OCI-LY3 (cell line): Measurements from ENCODE around the gene KCNIP4.

Source experiments
- H2AFZ ChIP-seq: fragments of 200-600, 300-600 bp; shearing (Covaris generic); 2 replicates; pipeline ENCODE4 v1.6.0; 2014; ENCODE audit warnings: antibody characterized with exemption, low read depth, low read length
- H3K27ac ChIP-seq: fragments of 200-600, 300-600 bp; sonication (generic); 2 replicates; pipeline ENCODE4 v1.5.1; 2014; ENCODE audit warnings: mild to moderate bottlenecking, low read length, moderate library complexity, mixed read lengths
- H3K27me3 ChIP-seq: fragments of 200-600, 300-600 bp; sonication (generic); 2 replicates; pipeline ENCODE4 v1.6.1; 2014; ENCODE audit warnings: low read depth, low read length, mixed read lengths
- H3K36me3 ChIP-seq: fragments of 200-600, 300-600 bp; sonication (generic); replicated peaks from 2 replicates; pipeline ENCODE3; 2014; ENCODE audit warnings: low read depth, low read length, mixed read lengths
- H3K4me1 ChIP-seq: fragments of 300-600, 200-600 bp; sonication (generic); 2 replicates; pipeline ENCODE4 v1.6.1; 2014; ENCODE audit warnings: low read length, mixed read lengths
- H3K4me2 ChIP-seq: fragments of 200-600, 300-600 bp; sonication (generic); 2 replicates; pipeline ENCODE4 v1.6.1; 2014; ENCODE audit warnings: low read length, mixed read lengths
- H3K4me3 ChIP-seq: fragments of 300-600, 200-600 bp; sonication (generic); 2 replicates; pipeline ENCODE4 v1.5.1; 2014; ENCODE audit warnings: antibody characterized with exemption, mild to moderate bottlenecking, low read length, moderate library complexity
- H3K79me2 ChIP-seq: fragments of 300-600, 200-600 bp; shearing (Covaris generic); 2 replicates; pipeline ENCODE4 v1.6.1; 2014; ENCODE audit warnings: mild to moderate bottlenecking, low read length, mixed read lengths
- H3K9ac ChIP-seq: fragments of 300-600, 200-600 bp; shearing (Covaris generic); 2 replicates; pipeline ENCODE4 v1.6.0; 2014; ENCODE audit warnings: mild to moderate bottlenecking, low read length, moderate library complexity
- H3K9me3 ChIP-seq: fragments of 200-600, 300-600 bp; shearing (Covaris generic); 2 replicates; pipeline ENCODE4 v1.6.1; 2014; ENCODE audit warnings: low read length, mixed read lengths; ENCODE audit not compliant: insufficient read depth
- H4K20me1 ChIP-seq: fragments of 200-600, 300-600 bp; sonication (generic); 2 replicates; pipeline ENCODE4 v1.6.1; 2016; ENCODE audit warnings: low read length, mixed read lengths; ENCODE audit not compliant: insufficient read depth
- CTCF ChIP-seq: fragments of 200-600, 300-600 bp; sonication (generic); IDR thresholded peaks from 2 replicates; pipeline ENCODE4 v1.5.1; 2014; ENCODE audit warnings: antibody characterized with exemption, low read length, low read depth
- EZH2phosphoT487 ChIP-seq: fragments of 200-600 bp; shearing (Covaris generic); IDR thresholded peaks from 2 replicates; pipeline ENCODE4 v1.6.1; 2018; ENCODE audit warnings: antibody characterized with exemption, mixed run types, low read depth

KCNIP4 gene

GRCh38 chr4:21876711-21877110 is 71.9 kb downstream of the KCNIP4 start:
- H3K27ac ChIP-seq, result no peak overlapping the region
- TF ChIP-seq CTCF, result no peak
- TF ChIP-seq EZH2phosphoT487, result no peak
- no peaks in the 10 kb centered on the region for H4K20me1 ChIP-seq
- H3K79me2 ChIP-seq, result no peaks in the 10 kb centered on the region
- H3K4me2 ChIP-seq, result no peak overlapping the region
- H3K4me3 ChIP-seq, result no peak overlapping the region
- no peaks in the 10 kb centered on the region for H3K9me3 ChIP-seq
- H3K4me1 ChIP-seq, result no peaks in the 10 kb centered on the region
- H3K27me3 ChIP-seq, result no peaks in the 10 kb centered on the region
- H2AFZ ChIP-seq, result no peak overlapping the region
- H3K36me3 ChIP-seq, result no peaks in the 10 kb centered on the region
- no peak overlapping the region for H3K9ac ChIP-seq

- Histone ChIP-seq H3K4me3 (no peak overlapping the region), H3K4me1 (no peaks in the 10 kb centered on the region), H3K36me3 (no peaks in the 10 kb centered on the region), H3K79me2 (no peaks in the 10 kb centered on the region), H3K27me3 (no peaks in the 10 kb centered on the region), H3K27ac (no peak overlapping the region), H4K20me1 (no peaks in the 10 kb centered on the region), H2AFZ (no peak overlapping the region), H3K9me3 (no peaks in the 10 kb centered on the region), H3K9ac (no peak overlapping the region), H3K4me2 (no peak overlapping the region)
- TF ChIP-seq EZH2phosphoT487 (no peak), CTCF (no peak)
Observed at GRCh38 chr4:21873145-21873544, 75.4 kb downstream of the KCNIP4 start.

- Histone ChIP-seq H3K27ac (no peak overlapping the region), H3K9ac (no peak overlapping the region), H3K9me3 (no peaks in the 10 kb centered on the region), H3K36me3 (no peaks in the 10 kb centered on the region), H4K20me1 (no peaks in the 10 kb centered on the region), H3K4me3 (no peak overlapping the region), H2AFZ (no peak overlapping the region), H3K4me1 (no peaks in the 10 kb centered on the region), H3K27me3 (no peaks in the 10 kb centered on the region), H3K79me2 (no peaks in the 10 kb centered on the region), H3K4me2 (no peak overlapping the region)
- TF ChIP-seq EZH2phosphoT487, result no peak
Observed at GRCh38 chr4:21872101-21872500, 76.5 kb downstream of the KCNIP4 start.

- TF ChIP-seq EZH2phosphoT487, result no peak
- no peak for TF ChIP-seq CTCF
- Histone ChIP-seq H3K4me1 (no peaks in the 10 kb centered on the region), H3K79me2 (no peaks in the 10 kb centered on the region), H3K4me3 (no peak overlapping the region), H4K20me1 (no peaks in the 10 kb centered on the region), H3K9me3 (no peaks in the 10 kb centered on the region), H3K4me2 (no peak overlapping the region), H3K36me3 (no peaks in the 10 kb centered on the region), H2AFZ (no peak overlapping the region), H3K27ac (no peak overlapping the region), H3K9ac (no peak overlapping the region), H3K27me3 (no peaks in the 10 kb centered on the region)
Observed at GRCh38 chr4:21869978-21870745, 78.4 kb downstream of the KCNIP4 start.

GRCh38 chr4:21864686-21865085 is 83.9 kb downstream of the KCNIP4 start:
- no peaks in the 10 kb centered on the region for H3K36me3 ChIP-seq
- TF ChIP-seq EZH2phosphoT487 (no peak), CTCF (no peak)
- no peak overlapping the region for H3K4me3 ChIP-seq
- H3K27ac ChIP-seq, result no peak overlapping the region
- H4K20me1 ChIP-seq, result no peaks in the 10 kb centered on the region
- no peak overlapping the region for H3K4me2 ChIP-seq
- H3K9me3 ChIP-seq, result no peaks in the 10 kb centered on the region
- no peak overlapping the region for H3K9ac ChIP-seq
- H3K4me1 ChIP-seq, result no peaks in the 10 kb centered on the region
- no peak overlapping the region for H2AFZ ChIP-seq
- H3K79me2 ChIP-seq, result no peaks in the 10 kb centered on the region
- no peaks in the 10 kb centered on the region for H3K27me3 ChIP-seq
